Common myeloid progenitor, CD34-positive (primary cell): Measurements from ENCODE around the gene AGER.
"Not testable (repeated sequence)": the region's sequence is repeated elsewhere in the genome, so short reads cannot be mapped to it uniquely, and the experiment has no call there.

Experiments
- CTCF ChIA-PET: fragments of 350-600 bp; sonication (Branson Sonifier 250); formaldehyde crosslinking; loops from one replicate; lab custom pipeline; 2021; ENCODE audit warnings: antibody characterized with exemption; lab: Charles Lee
- POLR2A ChIA-PET: fragments of 350-600 bp; sonication (Branson Sonifier 250); formaldehyde crosslinking; loops from one replicate; lab custom pipeline; 2021; ENCODE audit warnings: antibody characterized with exemption; lab: Charles Lee
- DNase-seq, 3 donors: peaks; one replicate each; pipeline versions ENCODE4 v3.0.0 to v3.0.0-alpha.2; 2013
- H3K27ac ChIP-seq, 2 experiments: 1 replicate in 1 of 2; 2 replicates in 1 of 2; pipeline ENCODE4 v1.7.0; 2013; ENCODE audit warnings: inconsistent platforms in 2 of 2, low read length in 2 of 2, mild to moderate bottlenecking in 2 of 2, low read depth in 1 of 2, moderate library complexity in 1 of 2; ENCODE audit not compliant: severe bottlenecking in 2 of 2, insufficient read depth in 1 of 2, poor library complexity in 1 of 2
- H3K27me3 ChIP-seq, 5 experiments: replicated peaks in 2 of 5; 1 replicate in 3 of 5; 2 replicates in 2 of 5; pipeline versions ENCODE4 v1.6.1 to v1.7.0; 2013; ENCODE audit warnings: low read length in 4 of 5, mild to moderate bottlenecking in 2 of 5, moderate library complexity in 2 of 5, inconsistent platforms in 1 of 5; ENCODE audit not compliant: insufficient read depth in 5 of 5, control insufficient read depth in 4 of 5
- H3K36me3 ChIP-seq, 4 experiments: 1 replicate in 2 of 4; 2 replicates in 2 of 4; pipeline versions ENCODE4 v1.6.1 to v1.7.0; 2013; ENCODE audit warnings: low read length in 3 of 4, control low read depth in 1 of 4, mild to moderate bottlenecking in 1 of 4; ENCODE audit not compliant: control insufficient read depth in 4 of 4, insufficient read depth in 4 of 4
- H3K4me1 ChIP-seq, 4 experiments: 1 replicate in 3 of 4; 2 replicates in 1 of 4; pipeline versions ENCODE4 v1.6.1 to v1.7.1; 2013; ENCODE audit warnings: low read length in 3 of 4, mild to moderate bottlenecking in 3 of 4, control low read depth in 1 of 4, inconsistent platforms in 1 of 4, moderate library complexity in 1 of 4; ENCODE audit not compliant: control insufficient read depth in 4 of 4, insufficient read depth in 4 of 4; ENCODE audit errors: control extremely low read depth in 1 of 4
- H3K4me3 ChIP-seq, 7 experiments: 1 replicate in 4 of 7; 2 replicates in 3 of 7; pipeline versions ENCODE4 v1.5.1 to v1.7.0; 2013; ENCODE audit warnings: mild to moderate bottlenecking in 7 of 7, low read length in 6 of 7, moderate library complexity in 6 of 7, inconsistent platforms in 2 of 7, low read depth in 2 of 7, control low read depth in 1 of 7; ENCODE audit not compliant: insufficient read depth in 4 of 7, control insufficient read depth in 1 of 7; ENCODE audit errors: extremely low read depth in 1 of 7
- H3K9me3 ChIP-seq, 5 experiments: 1 replicate in 4 of 5; 2 replicates in 1 of 5; pipeline versions ENCODE4 v1.6.1 to v1.7.1; 2013; ENCODE audit warnings: low read length in 4 of 5, mild to moderate bottlenecking in 2 of 5, inconsistent platforms in 1 of 5, low read depth in 1 of 5, moderate library complexity in 1 of 5; ENCODE audit not compliant: control insufficient read depth in 4 of 5, insufficient read depth in 2 of 5; ENCODE audit errors: control extremely low read depth in 1 of 5
- WGBS: methylation state at CpG from one replicate; pipeline ENCODE4 v1.1.5; 2013; ENCODE audit not compliant: insufficient coverage; 5-methylcytosine and 5-hydroxymethylcytosine counted together

The AGER gene

DNA sequence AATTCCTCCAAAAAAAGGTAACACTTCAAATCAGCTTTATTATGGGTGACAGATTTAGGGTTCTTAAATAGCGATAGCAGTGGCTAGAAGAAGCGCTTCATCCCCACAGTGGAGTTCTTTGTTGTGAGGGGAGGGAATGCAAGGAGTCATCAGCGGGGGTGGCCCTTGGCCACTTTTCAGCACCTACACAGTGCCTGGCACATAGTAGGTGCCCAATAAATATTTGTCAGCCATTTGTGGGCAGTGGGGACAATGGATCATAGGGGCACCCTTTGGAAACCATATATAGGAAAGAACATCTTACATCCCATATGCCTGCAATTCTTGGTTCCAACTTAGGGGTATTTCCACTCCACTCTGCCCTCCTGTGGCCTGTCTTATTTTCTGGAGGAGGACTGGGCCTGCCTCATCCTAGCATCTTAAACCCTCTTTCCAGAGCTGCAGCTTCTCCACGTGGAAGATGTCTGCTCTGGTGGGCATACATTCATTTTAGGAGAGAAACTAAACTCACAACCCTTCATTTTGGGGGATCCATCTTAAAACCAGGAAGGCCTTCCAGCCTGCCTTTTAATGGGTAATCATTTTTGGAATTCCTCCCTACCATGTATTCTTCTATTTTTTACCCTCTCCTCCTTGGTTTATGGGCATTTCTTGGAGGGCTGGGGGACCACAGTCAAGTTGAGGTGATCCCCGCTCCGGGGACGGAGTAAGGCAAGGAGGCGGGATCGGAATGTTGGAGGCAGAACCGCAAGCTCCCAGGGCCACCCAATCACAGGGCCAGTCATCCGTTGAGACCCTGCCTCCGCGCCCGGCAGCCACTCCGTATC, 11.0 kb upstream of the AGER start:
- DNase-seq = peak; percentile 78 to 85 (median 84)
- CTCF ChIA-PET = interaction anchor here (0.7 to 2.9 kb wide), 15 partner anchors 12 to 78 kb away, joined by 3 to 13 read pairs (median 4); partner anchors contain the start of gene FKBPL
- H3K9me3 ChIP-seq = no peaks in the 10 kb centered on the region
- no peaks in the 10 kb centered on the region for H3K36me3 ChIP-seq
- peak overlapping the region in 6 of 7 experiments; percentile 66 to 96 (median 78) for H3K4me3 ChIP-seq
- H3K4me1 ChIP-seq = peaks cover 16 to 69% (median 64%) of the 10 kb centered on the region in 4 experiments
- H3K27ac ChIP-seq = peak overlapping the region; percentile 58 to 79
- POLR2A ChIA-PET = interaction anchor here (1.1 to 1.6 kb wide), 3 partner anchors 14 to 67 kb away, joined by 3 to 6 read pairs (median 6); partner anchors contain the start of genes AGPAT1 and ATF6B
- no peaks in the 10 kb centered on the region for H3K27me3 ChIP-seq
- WGBS = 0% methylated on average over 12 of the region's 15 CpGs

- WGBS = 100% methylated on average over 4 of the region's 4 CpGs
- peak overlapping the region in 3 of 7 experiments; percentile 82 to 85 (median 82) for H3K4me3 ChIP-seq
- H3K27ac ChIP-seq = peak overlapping the region in 1 of 2 experiments; percentile 27
- no peaks in the 10 kb centered on the region for H3K27me3 ChIP-seq
- ChIA-PET POLR2A (interaction anchor here (1.6 kb wide), 1 partner anchor 66 kb away, joined by 6 read pairs; the partner anchor contains the start of gene ATF6B), CTCF (interaction anchor here (0.7 to 2.0 kb wide), 5 partner anchors 12 to 78 kb away, joined by 3 to 13 read pairs (median 6); partner anchors contain the start of gene FKBPL)
- no peaks in the 10 kb centered on the region for H3K36me3 ChIP-seq
- H3K9me3 ChIP-seq = no peaks in the 10 kb centered on the region
- no peak for DNase-seq
- peaks cover 16 to 69% (median 64%) of the 10 kb centered on the region in 4 experiments for H3K4me1 ChIP-seq
Observed at GRCh38 chr6:32194388-32194787, 10.3 kb upstream of the AGER start.

DNA sequence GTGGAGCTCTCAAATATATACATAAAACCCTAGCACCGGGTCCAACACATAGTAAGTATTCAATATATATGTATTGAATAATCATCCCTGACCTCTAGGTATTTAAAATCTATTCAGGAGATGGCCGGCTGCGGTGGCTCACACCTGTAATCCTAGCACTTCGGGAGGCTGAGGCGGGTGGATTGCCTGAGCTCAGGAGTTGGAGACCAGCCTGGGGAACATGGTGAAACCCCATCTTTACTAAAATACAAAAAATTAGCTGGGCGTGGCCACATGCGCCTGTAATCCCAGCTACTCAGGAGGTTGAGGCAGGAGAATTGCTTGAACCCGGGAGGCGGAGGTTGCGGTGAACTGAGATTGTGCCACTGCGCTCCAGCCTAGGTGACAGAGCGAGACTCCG, 9.0 kb upstream of the AGER start:
- H3K27me3 ChIP-seq, H3K36me3 ChIP-seq, DNase-seq, H3K9me3 ChIP-seq: not testable (repeated sequence)
- peak overlapping the region; percentile 45 to 89 (median 76) for H3K4me3 ChIP-seq
- 75% methylated on average over 9 of the region's 13 CpGs for whole genome bisulfite sequencing
- ChIA-PET CTCF (interaction anchor here (0.6 to 2.0 kb wide), 9 partner anchors 11 to 1335 kb away, joined by 3 to 7 read pairs (median 5); no protein-coding TSS in a partner anchor), POLR2A (interaction anchor here (0.8 to 1.3 kb wide), 4 partner anchors 14 to 65 kb away, joined by 3 to 5 read pairs (median 4); partner anchors contain the start of genes ATF6B and RNF5)
- peaks cover 19 to 80% (median 76%) of the 10 kb centered on the region in 4 experiments for H3K4me1 ChIP-seq
- peak overlapping the region; percentile 87 to 93 for H3K27ac ChIP-seq

DNA sequence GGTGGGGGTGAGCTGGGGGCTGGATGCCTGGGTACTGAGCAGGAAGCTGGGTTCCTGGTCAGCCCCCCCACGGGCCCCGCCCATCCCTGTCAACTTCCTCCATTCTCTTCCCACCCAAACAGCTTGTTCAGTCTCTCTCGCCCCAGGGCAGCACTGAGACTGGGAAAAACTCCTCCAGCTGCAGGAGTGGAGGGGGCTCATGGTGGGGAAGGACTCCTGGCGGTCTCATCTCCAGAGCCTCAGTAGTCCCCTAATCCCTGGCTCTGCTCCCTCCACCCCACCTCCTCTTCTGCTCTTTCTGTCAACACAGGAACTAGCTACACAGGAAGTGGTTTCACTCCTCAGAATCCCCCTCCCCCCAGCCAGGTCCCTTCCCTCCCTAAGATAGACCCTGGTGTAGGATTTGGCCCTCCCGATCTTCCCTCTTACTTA, 8.6 kb upstream of the AGER start, which contains the start of gene GPSM3:
Gene GPSM3 (minus strand): TSS at position 36 of the 432 bp plus-strand sequence. CDS start 130 bp downstream, outside the sequence.
- Histone ChIP-seq H3K9me3 (no peaks in the 10 kb centered on the region), H3K4me1 (peaks cover 19 to 84% (median 80%) of the 10 kb centered on the region in 4 experiments), H3K27ac (peak within 1 kb of the TSS; percentile 87 to 93), H3K27me3 (no peaks in the 10 kb centered on the region), H3K4me3 (peak within 1 kb of the TSS; percentile 45 to 89 (median 76)), H3K36me3 (peaks cover 0 to 12% (median 2%) of the 10 kb centered on the region in 4 experiments)
- 0% methylated on average over 1 of the region's 5 CpGs for WGBS
- CTCF ChIA-PET = interaction anchor here (0.8 to 2.0 kb wide), 9 partner anchors 10 to 75 kb away, joined by 3 to 7 read pairs (median 5); no protein-coding TSS in a partner anchor
- POLR2A ChIA-PET = interaction anchor here (0.5 to 1.3 kb wide), 5 partner anchors 13 to 384 kb away, joined by 3 to 5 read pairs (median 3); partner anchors contain the start of genes ATF6B and RNF5
- DNase-seq = peak; percentile 58 to 68 (median 65)

GRCh38 chr6:32191696-32192607, 7.9 kb upstream of the AGER start:
- POLR2A ChIA-PET = interaction anchor here (0.5 to 1.3 kb wide), 5 partner anchors 9 to 385 kb away, joined by 3 to 5 read pairs (median 3); partner anchors contain the start of genes ATF6B and RNF5
- WGBS = 34% methylated on average over 13 of the region's 15 CpGs
- DNase-seq = no peak

More at GRCh38 chr6:32191696-32192607, 7.9 kb upstream of the AGER start:
- Histone ChIP-seq H3K27me3 (no peaks in the 10 kb centered on the region), H3K9me3 (no peaks in the 10 kb centered on the region), H3K36me3 (peaks cover 0 to 18% (median 6%) of the 10 kb centered on the region in 4 experiments), H3K27ac (peak overlapping the region; percentile 87 to 93), H3K4me3 (peak overlapping the region; percentile 45 to 89 (median 76)), H3K4me1 (peaks cover 20 to 84% (median 82%) of the 10 kb centered on the region in 4 experiments)
- CTCF ChIA-PET = interaction anchor here (0.8 to 2.0 kb wide), 12 partner anchors 9 to 75 kb away, joined by 3 to 7 read pairs (median 5); no protein-coding TSS in a partner anchor
